Mononuclear cell (primary cell): ENCODE data around the gene RBAK. TPM values are rescaled to one million over a fixed set of nuclear protein-coding genes. Genes with fewer than 3 reads are reported as not detected.
"Not testable (repeated sequence)": the region's sequence is repeated elsewhere in the genome, so short reads cannot be mapped to it uniquely, and the experiment has no call there.

Experiments
- H3K27me3 ChIP-seq: 2 replicates; pipeline ENCODE4 v1.6.0; 2011; ENCODE audit warnings: low read length, control low read depth; ENCODE audit not compliant: insufficient read depth
- H3K4me1 ChIP-seq: 2 replicates; pipeline ENCODE4 v1.5.1; 2011; ENCODE audit warnings: mild to moderate bottlenecking, low read length, control low read depth; ENCODE audit not compliant: insufficient read depth
- H3K4me3 ChIP-seq: 2 replicates; pipeline ENCODE4 v1.5.1; 2011; ENCODE audit warnings: mild to moderate bottlenecking, low read length, moderate library complexity
- H3K9me3 ChIP-seq: 2 replicates; pipeline ENCODE4 v1.5.1; 2011; ENCODE audit warnings: low read depth, mild to moderate bottlenecking, control low read depth, low read length
- total RNA-seq: library from RNA; depleted of rRNA; stranded (reverse); fragments of >200 nt; gene quantifications from one replicate; pipeline ENCODE4 v1.2.3, GENCODE V29; 2012

RBAK gene
- total RNA-seq, 1 donor, result 15.0 TPM

GRCh38 chr7:5082806-5083205, 37.1 kb downstream of the RBAK start:
- Histone ChIP-seq H3K4me3 (no peak overlapping the region), H3K27me3 (no peaks in the 10 kb centered on the region)

GRCh38 chr7:5083311-5083711, 37.7 kb downstream of the RBAK start:
- Histone ChIP-seq H3K9me3 (no peaks in the 10 kb centered on the region), H3K4me3 (no peak overlapping the region), H3K27me3 (no peaks in the 10 kb centered on the region), H3K4me1 (peaks cover 4% of the 10 kb centered on the region)

More at GRCh38 chr7:5082806-5083205, 37.1 kb downstream of the RBAK start:
- no peaks in the 10 kb centered on the region for H3K9me3 ChIP-seq
- H3K4me1 ChIP-seq, result peaks cover 4% of the 10 kb centered on the region

DNA sequence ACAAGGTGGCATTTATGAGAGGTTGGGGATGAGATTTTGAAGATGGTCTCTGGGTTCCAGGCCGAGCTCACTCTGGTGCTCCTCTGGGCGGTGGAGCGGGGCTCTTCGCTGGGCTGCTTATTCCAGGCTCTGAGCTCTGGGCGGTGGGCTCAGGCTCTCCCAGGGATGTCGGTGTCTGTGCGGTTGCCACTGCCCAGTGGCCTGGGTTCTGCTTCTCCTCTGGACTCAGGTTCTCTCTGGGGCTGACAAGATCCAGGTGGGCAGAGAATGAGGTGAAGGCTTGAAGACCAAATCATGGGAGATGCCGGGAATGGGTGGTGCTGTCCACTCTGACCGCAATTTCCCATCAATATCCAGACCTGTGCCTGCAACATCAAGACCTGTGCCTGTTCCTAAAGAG, 40.6 kb downstream of the RBAK start:
- Histone ChIP-seq H3K9me3 (no peaks in the 10 kb centered on the region), H3K4me3 (no peak overlapping the region), H3K4me1 (peaks cover 4% of the 10 kb centered on the region), H3K27me3 (no peaks in the 10 kb centered on the region)

GRCh38 chr7:5088228-5088833, 42.7 kb downstream of the RBAK start:
- H3K27me3 ChIP-seq, H3K4me3 ChIP-seq, H3K9me3 ChIP-seq, H3K4me1 ChIP-seq: not testable (repeated sequence)

GRCh38 chr7:5088906-5089305, 43.2 kb downstream of the RBAK start:
- no peaks in the 10 kb centered on the region for H3K27me3 ChIP-seq
- no peak overlapping the region for H3K4me3 ChIP-seq
- H3K4me1 ChIP-seq, result peaks cover 4% of the 10 kb centered on the region
- peaks cover 5% of the 10 kb centered on the region for H3K9me3 ChIP-seq

GRCh38 chr7:5093948-5094347, 48.3 kb downstream of the RBAK start:
- Histone ChIP-seq H3K4me1 (no peaks in the 10 kb centered on the region), H3K9me3 (peaks cover 17% of the 10 kb centered on the region), H3K27me3 (no peaks in the 10 kb centered on the region), H3K4me3 (no peak overlapping the region)

GRCh38 chr7:5094641-5095040, 49.0 kb downstream of the RBAK start:
- Histone ChIP-seq H3K9me3 (peaks cover 17% of the 10 kb centered on the region), H3K4me1 (no peaks in the 10 kb centered on the region), H3K27me3 (no peaks in the 10 kb centered on the region), H3K4me3 (no peak overlapping the region)

- H3K9me3 ChIP-seq, result no peaks in the 10 kb centered on the region
- H3K4me1 ChIP-seq, result no peaks in the 10 kb centered on the region
- H3K27me3 ChIP-seq, result no peaks in the 10 kb centered on the region
- H3K4me3 ChIP-seq, result no peak overlapping the region
These were observed 70.7 kb downstream of the RBAK start for GRCh38 chr7:5116359-5116758.

- Histone ChIP-seq H3K4me3 (no peak overlapping the region), H3K4me1 (no peaks in the 10 kb centered on the region), H3K9me3 (no peaks in the 10 kb centered on the region), H3K27me3 (no peaks in the 10 kb centered on the region)
These were observed 71.7 kb downstream of the RBAK start for GRCh38 chr7:5117095-5117970.

Other genes with a start within 250 kb of the RBAK start
- not detected for gene PAPOLB, start 183.8 kb upstream of the RBAK start, total RNA-seq
- gene RADIL, start 162.1 kb upstream of the RBAK start, total RNA-seq, result not detected
- gene MMD2, start 86.7 kb upstream of the RBAK start, total RNA-seq, result not detected
- 72.7 TPM for gene WIPI2, start 144.4 kb downstream of the RBAK start, total RNA-seq
- gene SLC29A4, start 237.1 kb downstream of the RBAK start, total RNA-seq, result 0.10 TPM